PFSK-1 (cell line): ENCODE results near the gene GORASP1.

Experiments used
- FOXP2 ChIP-seq: optimal IDR thresholded peaks from 2 replicates; pipeline ENCODE3; 2011; ENCODE audit warnings: borderline replicate concordance, control low read depth, inconsistent platforms; ENCODE audit not compliant: insufficient read depth; ENCODE audit errors: extremely low read length, extremely low read depth
- POLR2AphosphoS5 ChIP-seq: IDR thresholded peaks from 2 replicates; pipeline ENCODE4 v1.6.1; 2012; ENCODE audit warnings: low read depth, mild to moderate bottlenecking, control low read depth, low read length, moderate library complexity
- REST ChIP-seq, 2 experiments: IDR thresholded peaks; 2 replicates each; pipeline versions ENCODE4 v1.6.1 to v1.8.0; 2011 to 2012; ENCODE audit warnings: low read depth in 2 of 2, low read length in 2 of 2, control low read depth in 1 of 2, inconsistent platforms in 1 of 2, mild to moderate bottlenecking in 1 of 2, moderate library complexity in 1 of 2; ENCODE audit not compliant: insufficient read depth in 1 of 2
- SIN3A ChIP-seq: IDR thresholded peaks from 2 replicates; pipeline ENCODE4 v1.6.1; 2012; ENCODE audit warnings: mild to moderate bottlenecking, low read length, moderate library complexity, borderline replicate concordance; ENCODE audit not compliant: insufficient read depth
- TAF1 ChIP-seq: IDR thresholded peaks from 2 replicates; pipeline ENCODE4 v1.6.1; 2012; ENCODE audit warnings: low read length, control low read depth, borderline replicate concordance; ENCODE audit not compliant: insufficient read depth

Gene GORASP1

GRCh38 chr3:39110041-39110639 is 2.7 kb upstream of the GORASP1 start:
- TF ChIP-seq REST (IDR thresholded peaks at IDR 0.05; ENCODE audit: insufficient read depth in 1 of 2, low read depth in 2 of 2, low read length in 2 of 2) = no peak

GRCh38 chr3:39109086-39109485 is 1.7 kb upstream of the GORASP1 start:
- no peak for TF ChIP-seq SIN3A
- TF ChIP-seq REST (IDR thresholded peaks at IDR 0.05; ENCODE audit: insufficient read depth in 1 of 2, low read depth in 2 of 2, low read length in 2 of 2) = no peak
- TF ChIP-seq TAF1 = no peak

GRCh38 chr3:39108200-39108710 is 828 bp upstream of the GORASP1 start:
- no peak for TF ChIP-seq SIN3A
- TF ChIP-seq TAF1 = no peak

GRCh38 chr3:39106851-39107387 is 508 bp downstream of the GORASP1 start:
- TF ChIP-seq REST (IDR thresholded peaks at IDR 0.05; ENCODE audit: insufficient read depth in 1 of 2, low read depth in 2 of 2, low read length in 2 of 2) (no peak), FOXP2 (no peak), SIN3A (no peak), POLR2AphosphoS5 (no peak), TAF1 (no peak)

GRCh38 chr3:39106281-39106811 is 1.1 kb downstream of the GORASP1 start:
- no peak for TF ChIP-seq POLR2AphosphoS5
- TF ChIP-seq FOXP2 = no peak

- no peak for TF ChIP-seq REST (IDR thresholded peaks at IDR 0.05; ENCODE audit: insufficient read depth in 1 of 2, low read depth in 2 of 2, low read length in 2 of 2)
- TF ChIP-seq FOXP2 = no peak
- no peak for TF ChIP-seq POLR2AphosphoS5
- TF ChIP-seq SIN3A = no peak
- no peak for TF ChIP-seq TAF1
Measured at GRCh38 chr3:39105687-39106063, 1.8 kb downstream of the GORASP1 start.
